ENCODE results near the gene HNRNPD. TPM values are rescaled to one million over a fixed set of nuclear protein-coding genes. Genes with fewer than 3 reads are reported as not detected.

HNRNPD gene
- total and polyA plus RNA-seq, 2 of the 8 experiments (the other 6 are each of a cell fraction or from before 2014, with no cell fraction given) = 118 to 646 TPM

DNA sequence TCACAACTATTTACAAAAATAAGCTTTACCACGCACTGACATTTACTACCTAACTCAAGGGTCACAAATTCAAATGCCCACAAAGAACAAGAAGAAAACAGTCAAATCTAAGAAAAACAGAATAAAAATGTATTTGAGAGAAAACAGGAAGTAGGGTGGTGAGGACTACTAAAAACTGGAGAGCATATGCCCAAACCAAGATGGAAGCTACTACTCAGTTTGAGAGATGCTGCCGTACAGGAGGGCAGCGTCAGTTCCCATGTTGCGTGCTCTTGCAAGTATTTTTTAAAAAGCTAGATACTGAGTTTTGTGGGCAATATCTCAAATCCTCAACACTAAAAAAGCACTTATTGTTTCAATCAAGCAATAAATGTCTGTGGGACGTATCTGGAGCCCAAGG lies 16.2 kb downstream of the HNRNPD start:
- Histone ChIP-seq H3K14ac (ENCODE audit: insufficient read length) (no peak overlapping the region), H4K91ac (replicated peaks; ENCODE audit: insufficient read length, low read length) (no peak overlapping the region), H2BK5ac (ENCODE audit: low read depth, low read length) (no peak overlapping the region), H3K9me3 (ENCODE audit: insufficient read depth in 2 of 2, low read depth in 1 of 2, low read length in 1 of 2) (no peaks in the 10 kb centered on the region), H4K20me1 (replicated peaks in 1 of 2; ENCODE audit: control insufficient read depth in 1 of 2, insufficient read depth in 2 of 2, low read length in 2 of 2) (peaks cover 14 to 34% of the 10 kb centered on the region in 2 experiments), H2BK15ac (ENCODE audit: low read length) (no peak overlapping the region), H3K23ac (ENCODE audit: insufficient read length) (no peak overlapping the region), H3K79me1 (ENCODE audit: low read depth, low read length) (peaks cover 4% of the 10 kb centered on the region; the same call in 1 of the 2 replicates), H2AK5ac (ENCODE audit: low read depth, low read length) (no peak overlapping the region), H2BK120ac (replicated peaks; ENCODE audit: low read depth, low read length) (no peak overlapping the region), H2AFZ (ENCODE audit: low read length) (no peak overlapping the region), H4K8ac (ENCODE audit: extremely low read depth, insufficient read depth, low read length) (no peak overlapping the region), H2BK12ac (ENCODE audit: low read depth, low read length) (no peak overlapping the region), H3K4me1 (replicated peaks in 1 of 4; ENCODE audit: control insufficient read depth in 3 of 4, insufficient read depth in 4 of 4, low read length in 3 of 4) (no peaks in the 10 kb centered on the region; a peak in 1 of 7 replicates), H3K27me3 (replicated peaks in 1 of 4; ENCODE audit: control insufficient read depth in 3 of 4, extremely low read depth in 1 of 4, insufficient read depth in 3 of 4, low read length in 3 of 4) (peaks cover 0 to 1% (median 0%) of the 10 kb centered on the region in 4 experiments; a peak in 1 of 7 replicates), H3K18ac (ENCODE audit: extremely low read depth, low read length) (no peak overlapping the region), H3K4me3 (ENCODE audit: extremely low read depth in 1 of 4, insufficient read depth in 2 of 4, low read depth in 3 of 4, low read length in 4 of 4) (no peak overlapping the region), H3K27ac (ENCODE audit: low read depth, low read length) (no peak overlapping the region), H3K4me2 (ENCODE audit: insufficient read depth in 1 of 2, low read depth in 2 of 2, low read length in 2 of 2) (no peak overlapping the region), H4K5ac (ENCODE audit: insufficient read length, low read depth, low read length) (no peak overlapping the region), H2BK20ac (ENCODE audit: low read length) (no peak overlapping the region), H3K23me2 (ENCODE audit: low read depth, low read length) (no peaks in the 10 kb centered on the region), H3K79me2 (ENCODE audit: control insufficient read depth in 1 of 2, insufficient read depth in 2 of 2, low read length in 2 of 2) (peaks cover 7 to 99% of the 10 kb centered on the region in 2 experiments; a peak in 3 of 4 replicates), H3K56ac (replicated peaks; ENCODE audit: insufficient read length, low read depth, low read length) (no peak overlapping the region), H3K4ac (replicated peaks; ENCODE audit: insufficient read length, low read depth, low read length) (no peak overlapping the region), H3K9ac (replicated peaks in 1 of 4; ENCODE audit: extremely low read depth in 1 of 4, low read depth in 3 of 4, low read length in 3 of 4) (no peak overlapping the region), H3K36me3 (ENCODE audit: control insufficient read depth in 2 of 4, insufficient read depth in 4 of 4, low read length in 3 of 4) (peaks cover 29 to 79% (median 52%) of the 10 kb centered on the region in 4 experiments)
- FAIRE-seq (no peak), DNase-seq (ENCODE audit: low read depth in 1 of 2, low spot score in 2 of 2) (no peak)
- CTCF ChIA-PET (ENCODE audit: partially characterized antibody) = interaction anchor here (1.2 kb wide), 1 partner anchor 9 kb away, joined by 3 read pairs; no protein-coding TSS in a partner anchor
- TF ChIP-seq BRCA1 (IDR thresholded peaks at IDR 0.05; ENCODE audit: low read depth, low read length) = no peak
- TF ChIP-seq POLR2A (IDR thresholded peaks at IDR 0.05; ENCODE audit: control extremely low read depth in 1 of 2, low read depth in 2 of 2, low read length in 2 of 2) = peak in 1 of 2 experiments; percentile 39; a peak in 1 of 3 replicates
- TF ChIP-seq RBBP5 (IDR thresholded peaks at IDR 0.05; ENCODE audit: borderline replicate concordance, low read depth, low read length) = no peak
- POLR2A ChIA-PET (ENCODE audit: partially characterized antibody) = interaction anchor here (1.0 to 5.2 kb wide), 9 partner anchors 7 to 73 kb away, joined by 3 to 56 read pairs (median 4); partner anchors contain the start of gene HNRNPD
- 87% methylated on average over 5 of the region's 5 CpGs; no CpG with 5 or more reads in 1 of the 2 experiments for whole genome bisulfite sequencing, 2 experiments (ENCODE audit: extremely low coverage in 1 of 2, insufficient coverage in 1 of 2, insufficient read length in 1 of 2, insufficient replicate concordance in 2 of 2, low coverage in 1 of 2, low lambda C conversion rate in 2 of 2, missing lambda C conversion rate in 1 of 2)

Measured in H1 (cell line).